BJ (cell line): Measurements from ENCODE around the gene ARHGAP9. TPM values are rescaled to one million over a fixed set of nuclear protein-coding genes. Genes with fewer than 3 reads are reported as not detected.
"Not testable (repeated sequence)": the region's sequence is repeated elsewhere in the genome, so short reads cannot be mapped to it uniquely, and the experiment has no call there.

Source experiments
- CTCF ChIA-PET: fragments of 350-600 bp; formaldehyde crosslinking; extraction: SDS; loops from one replicate; lab custom pipeline; 2021; ENCODE audit warnings: antibody characterized with exemption, inconsistent platforms; lab: Yijun Ruan, JAX
- POLR2A ChIA-PET: fragments of 300-600 bp; sonication (Branson Sonifier 250); formaldehyde crosslinking; extraction: SDS; loops from one replicate; lab custom pipeline; 2021; ENCODE audit warnings: antibody characterized with exemption; lab: Charles Lee
- DNase-seq: peaks from one replicate; pipeline ENCODE4 v3.0.0-alpha.2; 2011; ENCODE audit warnings: low read depth
- H3K27me3 ChIP-seq: 2 replicates; pipeline ENCODE4 v1.6.0; 2011; ENCODE audit warnings: low read length; ENCODE audit not compliant: control insufficient read depth, insufficient read depth
- H3K36me3 ChIP-seq: 2 replicates; pipeline ENCODE4 v1.5.1; 2011; ENCODE audit warnings: low read length; ENCODE audit not compliant: control insufficient read depth, insufficient read depth
- H3K4me3 ChIP-seq: 2 replicates; pipeline ENCODE4 v1.5.1; 2011; ENCODE audit warnings: low read depth, mild to moderate bottlenecking, control low read depth, low read length
- polyA plus RNA-seq: library from polyadenylated mRNA; depleted of rRNA; stranded (reverse); fragments of >200 nt; gene quantifications from 2 replicates; pipeline ENCODE4 v1.2.3, GENCODE V29; 2011
- TF ChIP-seq, protein P1 (sequence below): IDR thresholded peaks from 2 replicates; pipeline ENCODE4 v1.5.1; 2011; ENCODE audit warnings: low read depth, mild to moderate bottlenecking, control low read depth, inconsistent platforms, low read length, moderate library complexity; ENCODE audit not compliant: insufficient read depth

The ARHGAP9 gene
- polyA plus RNA-seq, 1 experiment, result 1.0 TPM

GRCh38 chr12:57513266-57513665, 33.6 kb upstream of the ARHGAP9 start:
- DNase-seq, result no peak
- H3K27me3 ChIP-seq, result no peaks in the 10 kb centered on the region
- H3K36me3 ChIP-seq, result peaks cover 52% of the 10 kb centered on the region
- no peak overlapping the region for H3K4me3 ChIP-seq
- CTCF ChIA-PET, result no interaction called here
- TF ChIP-seq, protein P1, sequence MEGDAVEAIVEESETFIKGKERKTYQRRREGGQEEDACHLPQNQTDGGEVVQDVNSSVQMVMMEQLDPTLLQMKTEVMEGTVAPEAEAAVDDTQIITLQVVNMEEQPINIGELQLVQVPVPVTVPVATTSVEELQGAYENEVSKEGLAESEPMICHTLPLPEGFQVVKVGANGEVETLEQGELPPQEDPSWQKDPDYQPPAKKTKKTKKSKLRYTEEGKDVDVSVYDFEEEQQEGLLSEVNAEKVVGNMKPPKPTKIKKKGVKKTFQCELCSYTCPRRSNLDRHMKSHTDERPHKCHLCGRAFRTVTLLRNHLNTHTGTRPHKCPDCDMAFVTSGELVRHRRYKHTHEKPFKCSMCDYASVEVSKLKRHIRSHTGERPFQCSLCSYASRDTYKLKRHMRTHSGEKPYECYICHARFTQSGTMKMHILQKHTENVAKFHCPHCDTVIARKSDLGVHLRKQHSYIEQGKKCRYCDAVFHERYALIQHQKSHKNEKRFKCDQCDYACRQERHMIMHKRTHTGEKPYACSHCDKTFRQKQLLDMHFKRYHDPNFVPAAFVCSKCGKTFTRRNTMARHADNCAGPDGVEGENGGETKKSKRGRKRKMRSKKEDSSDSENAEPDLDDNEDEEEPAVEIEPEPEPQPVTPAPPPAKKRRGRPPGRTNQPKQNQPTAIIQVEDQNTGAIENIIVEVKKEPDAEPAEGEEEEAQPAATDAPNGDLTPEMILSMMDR, result no peak
- POLR2A ChIA-PET, result no interaction called here

- H3K27me3 ChIP-seq, result no peaks in the 10 kb centered on the region
- no peak overlapping the region for H3K4me3 ChIP-seq
- ChIA-PET POLR2A (interaction anchor here (0.6 kb wide), 1 partner anchor 19 kb away, joined by 4 read pairs; no protein-coding TSS in a partner anchor), CTCF (interaction anchor here (0.7 to 0.9 kb wide), 2 partner anchors 24 to 53 kb away, joined by 3 read pairs; no protein-coding TSS in a partner anchor)
- TF ChIP-seq, protein P1, result no peak
- DNase-seq, result no peak
- peaks cover 48% of the 10 kb centered on the region for H3K36me3 ChIP-seq
Measured at GRCh38 chr12:57512665-57513064, 33.0 kb upstream of the ARHGAP9 start.

GRCh38 chr12:57511588-57512325, 32.1 kb upstream of the ARHGAP9 start:
- TF ChIP-seq, protein P1, result no peak
- H3K36me3 ChIP-seq, result peaks cover 42% of the 10 kb centered on the region
- ChIA-PET CTCF (interaction anchor here (0.7 to 0.9 kb wide), 2 partner anchors 23 to 52 kb away, joined by 3 read pairs; no protein-coding TSS in a partner anchor), POLR2A (no interaction called here)
- no peak for DNase-seq
- H3K27me3 ChIP-seq, result no peaks in the 10 kb centered on the region
- no peak overlapping the region for H3K4me3 ChIP-seq

DNA sequence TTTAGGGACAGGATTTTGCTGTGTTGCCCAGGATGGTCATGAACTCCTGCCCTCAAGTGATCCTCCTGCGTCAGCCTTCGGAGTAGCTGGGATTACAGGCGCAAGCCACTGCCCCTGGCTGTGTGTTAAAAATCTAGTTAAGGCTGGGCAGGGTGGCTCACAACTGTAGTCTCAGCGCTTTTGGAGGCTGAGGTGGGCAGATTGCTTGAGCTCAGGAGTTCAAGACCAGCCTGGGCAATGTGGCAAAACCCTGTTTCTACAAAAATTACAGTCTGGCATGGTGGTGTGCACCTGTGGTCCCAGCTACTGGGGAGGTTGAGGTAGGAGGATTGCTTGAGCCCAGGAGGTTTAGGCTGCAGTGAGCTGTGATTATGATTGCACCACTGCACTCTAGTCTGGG, 31.5 kb upstream of the ARHGAP9 start:
- Histone ChIP-seq H3K27me3 (no peaks in the 10 kb centered on the region), H3K36me3 (peaks cover 42% of the 10 kb centered on the region), H3K4me3 (no peak overlapping the region)
- ChIA-PET POLR2A (no interaction called here), CTCF (no interaction called here)
- TF ChIP-seq, protein P1, result no peak
- DNase-seq, result no peak

- H3K36me3 ChIP-seq, result peaks cover 39% of the 10 kb centered on the region
- H3K27me3 ChIP-seq, POLR2A ChIA-PET, H3K4me3 ChIP-seq, DNase-seq, CTCF ChIA-PET: not testable (repeated sequence)
Measured at GRCh38 chr12:57507796-57508195, 28.1 kb upstream of the ARHGAP9 start.

DNA sequence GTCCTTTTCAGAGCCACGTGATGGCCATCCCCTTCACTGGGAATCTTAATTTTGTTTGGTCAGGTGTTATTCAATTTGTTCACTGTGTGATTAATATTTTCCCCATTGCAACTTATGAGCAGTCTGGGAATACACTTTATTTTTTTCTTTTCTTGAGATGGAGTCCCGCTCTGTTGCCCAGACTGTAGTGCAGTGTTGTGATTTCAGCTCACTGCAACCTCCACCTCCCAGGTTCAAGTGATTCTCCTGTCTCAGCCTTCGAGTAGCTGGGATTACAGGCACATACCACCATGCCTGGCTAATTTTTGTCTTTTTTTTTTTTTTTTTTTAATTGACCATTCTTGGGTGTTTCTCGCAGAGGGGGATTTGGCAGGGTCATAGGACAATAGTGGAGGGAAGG, 26.9 kb upstream of the ARHGAP9 start:
- POLR2A ChIA-PET, result interaction anchor here (0.7 kb wide), 1 partner anchor 277 kb away, joined by 4 read pairs; no protein-coding TSS in a partner anchor
- CTCF ChIA-PET, result interaction anchor here (1.0 kb wide), 1 partner anchor 54 kb away, joined by 3 read pairs; no protein-coding TSS in a partner anchor
- H3K4me3 ChIP-seq, H3K27me3 ChIP-seq, DNase-seq: not testable (repeated sequence)
- peaks cover 32% of the 10 kb centered on the region for H3K36me3 ChIP-seq

DNA sequence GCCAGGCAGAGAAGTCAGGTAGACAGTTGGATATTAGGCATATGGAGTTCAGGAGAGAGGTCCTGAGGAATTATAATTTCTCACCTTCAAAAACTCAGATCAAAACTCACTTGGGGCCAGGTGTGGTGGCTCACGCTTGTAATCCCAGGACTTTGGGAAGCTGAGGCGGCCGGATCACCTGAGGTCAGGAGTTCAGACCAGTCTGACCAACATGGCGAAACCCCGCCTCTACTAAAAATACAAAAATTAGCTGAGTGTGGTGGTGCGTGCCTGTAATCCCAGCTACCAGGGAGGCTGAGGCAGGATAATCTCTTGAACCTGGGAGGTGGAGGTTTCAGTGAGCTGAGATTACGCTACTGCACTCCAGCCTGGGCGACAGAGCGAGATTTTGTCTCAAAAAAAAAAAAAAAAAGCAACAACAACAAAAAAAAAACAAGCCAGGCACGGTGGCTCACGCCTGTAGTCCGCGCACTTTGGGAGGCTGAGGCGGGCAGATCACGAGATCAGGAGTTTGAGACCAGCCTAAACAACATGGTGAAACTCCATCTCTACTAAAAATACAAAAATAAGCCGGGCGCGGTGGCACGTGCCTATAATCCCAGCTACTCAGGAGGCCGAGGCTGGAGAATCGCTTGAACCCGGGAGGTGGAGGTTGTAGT, 22.8 kb upstream of the ARHGAP9 start:
- H3K4me3 ChIP-seq, H3K27me3 ChIP-seq, DNase-seq, POLR2A ChIA-PET: not testable (repeated sequence)
- H3K36me3 ChIP-seq, result peaks cover 43% of the 10 kb centered on the region
- CTCF ChIA-PET, result interaction anchor here (1.6 kb wide), 1 partner anchor 119 kb away, joined by 3 read pairs; no protein-coding TSS in a partner anchor
